GM18870 (cell line): ENCODE measurements around the gene KCTD12.

Experiments used
- ATAC-seq: cut with Tn5 transposase; IDR thresholded peaks from one replicate; pipeline ENCODE4 v1.9.1; 2021; ENCODE audit warnings: moderate library complexity; ENCODE audit not compliant: unreplicated experiment

Gene KCTD12

DNA sequence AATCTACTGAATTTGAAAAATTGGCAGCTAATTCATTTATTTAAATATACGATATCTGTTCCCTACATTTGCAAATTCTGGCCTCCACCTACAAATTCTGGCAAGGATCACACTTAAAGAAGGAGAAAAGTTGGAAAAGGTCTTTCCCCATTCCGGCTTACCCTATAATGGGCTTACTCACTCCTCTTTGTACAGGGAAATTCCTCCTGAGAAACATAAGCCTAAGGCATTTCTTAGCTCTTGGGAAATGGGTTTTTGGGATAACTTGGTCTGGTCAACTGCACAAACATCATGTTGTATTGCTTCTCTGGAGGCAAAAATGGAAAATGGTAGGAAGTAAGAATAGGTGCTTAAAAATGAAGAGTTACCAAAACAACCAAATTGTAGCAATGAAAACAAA, 25.5 kb downstream of the KCTD12 start:
- no peak for ATAC-seq

DNA sequence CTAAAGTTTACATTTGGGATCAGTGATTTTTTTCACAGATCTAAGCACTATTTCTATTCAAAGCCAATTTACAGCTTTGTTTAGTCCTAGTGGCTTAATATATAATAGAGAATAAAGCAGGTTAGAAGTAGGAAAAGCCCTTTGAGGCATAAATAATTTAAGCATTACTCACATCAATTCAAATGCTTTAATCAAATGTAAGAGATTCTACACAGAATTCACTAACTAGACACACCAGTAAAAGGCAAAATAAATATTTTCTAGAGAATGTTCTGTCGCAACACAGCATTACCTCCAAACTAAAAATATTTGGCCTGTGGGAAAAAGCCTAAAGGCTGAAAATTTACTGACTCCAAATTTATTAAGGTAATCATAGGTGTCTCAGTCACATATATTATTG, 31.3 kb downstream of the KCTD12 start:
- ATAC-seq = no peak

GRCh38 chr13:76853921-76854608, 32.1 kb downstream of the KCTD12 start:
- no peak for ATAC-seq

GRCh38 chr13:76853481-76853880, 32.7 kb downstream of the KCTD12 start:
- no peak for ATAC-seq

DNA sequence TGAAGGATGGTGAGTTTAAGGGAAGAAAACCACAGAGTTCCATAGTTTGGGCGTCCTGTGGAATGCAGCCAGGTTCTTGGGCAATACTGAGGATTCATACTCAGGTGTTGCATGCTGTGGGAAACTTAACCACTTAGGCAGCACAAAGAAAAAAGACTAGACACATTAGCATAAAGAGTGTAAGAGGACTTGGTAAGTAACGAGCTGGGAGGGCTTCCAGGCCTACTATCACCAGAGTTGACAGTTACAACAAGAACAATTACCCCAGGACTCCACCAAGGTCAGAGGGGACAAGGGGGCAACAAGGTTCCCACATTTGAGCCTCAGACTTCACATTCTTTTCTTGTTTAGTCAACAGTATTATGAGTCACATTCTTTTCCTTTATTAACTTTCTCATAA, 33.2 kb downstream of the KCTD12 start:
- no peak for ATAC-seq

DNA sequence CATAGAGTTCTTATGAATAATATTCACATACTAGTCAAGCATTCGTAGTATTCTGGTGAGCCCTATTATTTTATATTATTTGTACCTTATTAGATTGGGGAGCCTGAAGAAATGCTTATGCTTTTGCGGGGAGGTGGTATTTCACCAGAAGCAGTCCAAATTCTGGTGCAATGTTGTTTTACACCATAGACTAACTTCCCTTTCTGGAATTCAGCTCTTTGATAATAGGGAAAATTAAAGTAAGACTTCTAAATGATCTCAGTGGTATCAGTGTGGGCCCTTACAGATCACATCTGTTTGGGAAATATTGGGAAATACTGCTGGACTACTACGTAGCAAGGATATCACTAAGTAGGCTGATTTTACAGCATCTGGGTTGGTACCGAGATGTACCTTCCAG, 34.2 kb downstream of the KCTD12 start:
- no peak for ATAC-seq

GRCh38 chr13:76849493-76849892, 36.7 kb downstream of the KCTD12 start:
- ATAC-seq = no peak

DNA sequence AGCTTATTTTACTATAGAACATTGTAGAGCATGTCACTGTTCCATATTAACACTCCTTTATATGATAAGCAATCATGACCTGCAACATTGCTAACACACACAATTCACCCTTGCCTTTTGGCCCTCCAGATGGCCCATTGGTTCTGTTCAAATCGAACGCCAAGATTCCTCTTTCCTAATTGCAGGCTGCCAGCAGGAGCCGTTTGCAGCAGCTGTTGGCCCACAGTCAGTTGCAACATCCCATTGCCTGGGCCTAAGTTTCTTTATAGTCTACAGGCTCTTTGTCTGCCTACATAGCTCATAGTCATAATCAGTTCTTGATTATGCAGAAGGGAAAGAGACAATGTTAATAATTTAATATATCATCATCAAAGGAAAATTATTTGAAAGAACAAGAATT, 37.6 kb downstream of the KCTD12 start:
- no peak for ATAC-seq

DNA sequence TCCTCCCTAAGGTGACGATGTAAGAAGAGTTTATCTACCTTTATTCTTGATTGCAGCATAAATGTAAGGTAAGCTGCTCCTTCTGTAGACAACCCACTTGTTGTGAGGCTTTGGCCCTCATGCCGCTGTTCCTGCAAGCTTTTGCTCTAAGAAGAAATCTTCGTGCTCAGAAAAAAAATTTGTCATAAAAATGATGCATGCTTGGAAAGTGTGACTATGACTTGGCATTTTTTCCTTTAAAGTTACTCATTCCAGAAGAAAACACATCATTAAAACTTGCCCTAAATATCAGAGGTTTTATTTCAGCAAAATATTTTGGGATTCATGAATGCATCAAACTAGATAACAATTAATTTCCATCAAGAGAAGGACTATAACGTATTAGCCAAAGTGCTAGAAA, 39.8 kb downstream of the KCTD12 start:
- no peak for ATAC-seq

- ATAC-seq = no peak
These were observed 40.3 kb downstream of the KCTD12 start for GRCh38 chr13:76845865-76846264.

GRCh38 chr13:76845367-76845766, 40.8 kb downstream of the KCTD12 start:
- ATAC-seq = no peak

DNA sequence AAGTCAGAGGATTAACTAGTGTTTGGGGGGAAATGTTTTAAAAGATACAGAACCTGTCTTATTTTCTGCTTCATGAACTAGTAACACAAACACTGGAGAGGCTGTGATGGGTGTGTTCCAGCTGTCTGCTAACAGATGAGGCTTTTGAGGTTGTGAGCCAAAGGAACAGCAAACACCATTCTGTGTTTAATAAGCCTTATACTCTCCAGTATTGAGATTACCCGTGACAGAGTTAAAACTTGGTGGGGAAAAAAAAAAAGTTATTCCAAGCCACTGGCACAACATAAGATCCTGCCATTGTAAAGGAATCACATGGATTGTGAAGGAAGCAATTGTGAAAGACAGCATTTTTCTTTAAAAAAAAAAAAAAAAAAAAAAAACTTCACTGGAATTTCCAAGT, 48.4 kb downstream of the KCTD12 start:
- no peak for ATAC-seq

DNA sequence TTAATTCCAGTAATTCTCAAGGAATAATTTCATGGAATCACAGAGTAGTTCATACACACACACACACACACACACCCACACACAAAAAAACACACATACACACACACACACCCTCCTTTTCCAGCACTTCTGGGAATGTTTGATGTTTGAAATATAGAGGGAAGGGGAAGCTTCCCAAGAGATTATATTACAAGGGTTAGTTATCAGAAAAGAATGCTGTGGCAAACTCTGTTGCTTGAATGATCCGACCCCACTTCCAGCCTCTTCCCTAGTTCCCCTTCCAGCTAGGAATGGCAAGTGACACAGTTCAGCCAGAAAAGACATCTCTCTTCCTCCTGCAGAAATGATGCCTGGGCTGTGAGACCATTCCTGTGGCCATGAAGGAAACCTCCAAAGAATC, 49.9 kb downstream of the KCTD12 start:
- no peak for ATAC-seq

GRCh38 chr13:76833441-76833954, 52.7 kb downstream of the KCTD12 start:
- ATAC-seq = no peak

DNA sequence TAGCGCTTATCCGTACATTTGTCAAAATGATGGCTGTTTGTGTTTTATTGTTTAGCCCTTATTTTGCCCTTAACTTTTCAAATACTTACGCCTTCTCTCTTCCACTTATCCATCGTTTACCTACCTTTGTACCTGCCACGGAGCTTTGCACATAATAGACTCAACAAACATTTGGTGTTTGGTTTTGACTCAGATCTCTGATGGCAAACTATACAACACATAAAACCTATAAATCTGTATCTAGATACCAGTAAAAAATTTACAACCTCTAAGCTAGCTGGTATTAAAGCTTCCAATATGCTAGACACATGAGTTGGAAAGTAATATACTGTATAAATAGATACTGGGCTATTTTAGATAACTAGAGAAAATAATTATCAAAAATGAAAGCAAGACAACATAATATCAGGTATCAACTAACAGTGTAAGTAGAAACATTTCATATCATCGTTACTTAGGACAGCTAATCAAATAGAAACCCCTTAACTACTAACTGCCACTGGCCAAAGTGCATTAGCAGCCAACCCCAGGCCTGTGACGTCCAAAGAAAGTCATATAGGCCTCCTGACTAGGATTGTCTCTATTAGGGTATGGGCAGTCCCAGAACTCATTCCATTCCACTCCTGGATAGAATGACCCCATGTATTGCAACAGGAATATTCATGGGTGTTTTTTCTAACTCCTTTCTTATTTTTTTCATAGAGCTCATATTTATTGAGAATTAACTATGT, 53.8 kb downstream of the KCTD12 start:
- ATAC-seq = no peak

DNA sequence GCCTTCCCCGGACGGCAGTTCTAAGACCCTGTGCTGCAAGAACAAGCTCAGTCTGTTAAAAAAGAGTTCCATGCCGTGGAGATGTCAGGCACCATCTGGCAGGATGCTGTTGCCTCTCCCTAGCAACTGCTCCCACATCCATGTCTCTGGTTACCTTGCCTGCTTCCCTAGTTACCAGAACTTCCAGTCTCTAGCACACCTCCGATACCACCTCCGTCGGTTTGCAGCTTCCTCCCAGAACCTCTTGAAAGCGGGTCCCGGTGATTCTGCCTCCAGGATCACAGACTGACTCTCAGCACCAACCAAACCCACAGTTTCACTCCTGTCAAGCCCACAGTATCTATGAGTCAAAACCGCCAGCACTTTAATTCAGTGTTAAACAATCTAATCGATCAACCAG, 55.4 kb downstream of the KCTD12 start:
- no peak for ATAC-seq
